ENCODE measurements around the gene SNAP29.

The SNAP29 gene

DNA sequence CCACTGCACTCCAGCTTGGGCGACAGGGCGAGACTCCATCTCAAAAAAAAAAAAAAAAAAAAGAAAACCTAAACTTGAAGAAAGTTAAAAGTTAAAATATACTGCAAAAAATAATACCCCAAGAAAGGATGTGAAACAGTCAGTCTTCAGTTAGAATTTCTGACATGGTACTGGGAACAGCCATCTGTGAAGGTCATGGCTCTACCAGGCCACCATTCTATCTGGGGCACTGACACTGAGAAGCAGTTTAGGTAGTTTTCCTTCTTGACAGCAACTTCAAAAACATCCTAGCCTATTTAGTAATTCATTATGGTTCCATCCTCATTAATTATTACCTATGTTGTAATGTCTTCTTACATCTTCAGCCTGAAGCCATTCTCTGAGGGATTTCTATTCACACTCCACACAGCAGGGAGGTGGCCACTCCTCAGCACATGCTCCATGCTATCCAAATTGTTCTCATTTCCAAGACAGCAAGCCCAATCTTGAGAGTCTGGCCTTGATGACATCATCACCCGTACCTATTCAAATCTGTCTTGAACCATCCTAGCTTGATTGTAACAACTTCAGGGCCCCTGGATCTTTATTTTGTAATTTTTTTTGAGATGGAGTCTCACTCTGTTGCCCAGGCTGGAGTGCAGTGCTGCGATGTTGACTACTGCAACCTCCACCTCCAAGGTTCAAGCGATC, 46.7 kb upstream of the SNAP29 start:
- no peak overlapping the region for H2BK12ac ChIP-seq (ENCODE audit: low read length)
- no peak overlapping the region for H3K27ac ChIP-seq (ENCODE audit: low read depth, low read length)
- H3K4ac ChIP-seq (ENCODE audit: low read depth, low read length): no peak overlapping the region
- H3K23ac ChIP-seq (ENCODE audit: low read length): no peak overlapping the region
- H2BK5ac ChIP-seq (ENCODE audit: low read depth, low read length, poor library complexity): no peak overlapping the region
- no CpG with 5 or more reads among the region's 5 CpGs for WGBS (ENCODE audit: extremely low coverage, insufficient coverage, insufficient read length)
- H4K91ac ChIP-seq (ENCODE audit: low read depth, low read length): no peak overlapping the region
- no peaks in the 10 kb centered on the region for H3K79me1 ChIP-seq (ENCODE audit: low read length)
- no peaks in the 10 kb centered on the region for H3K27me3 ChIP-seq (ENCODE audit: insufficient read depth, low read length)
- H3K18ac ChIP-seq (ENCODE audit: low read length): no peak overlapping the region
- no peak overlapping the region for H3K4me2 ChIP-seq (ENCODE audit: low read length)
- no peak overlapping the region for H2AFZ ChIP-seq (ENCODE audit: insufficient read depth, low read length, poor library complexity)
- H2BK120ac ChIP-seq (ENCODE audit: insufficient read depth, low read length, poor library complexity): no peak overlapping the region
- DNase-seq: no peak
- H3K4me3 ChIP-seq (ENCODE audit: low read depth, low read length): no peak overlapping the region
- H3K9me3 ChIP-seq (ENCODE audit: insufficient read depth, low read depth, low read length): no peaks in the 10 kb centered on the region
- no peak overlapping the region for H2AK5ac ChIP-seq (ENCODE audit: low read length)
- H4K8ac ChIP-seq (ENCODE audit: low read depth, low read length): no peak overlapping the region
- H4K12ac ChIP-seq (ENCODE audit: low read depth, low read length): no peak overlapping the region
- H3K36me3 ChIP-seq (ENCODE audit: control insufficient read depth in 1 of 2, insufficient read depth in 2 of 2, low read length in 2 of 2): peaks cover 21 to 32% of the 10 kb centered on the region in 2 experiments
- no peaks in the 10 kb centered on the region for H3K79me2 ChIP-seq (ENCODE audit: control insufficient read depth, insufficient read depth, low read length, poor library complexity)
- no peak overlapping the region for H3K14ac ChIP-seq (ENCODE audit: low read length)
- peaks cover 3 to 5% of the 10 kb centered on the region in 2 experiments for H3K4me1 ChIP-seq (ENCODE audit: control insufficient read depth in 1 of 2, insufficient read depth in 2 of 2, low read length in 2 of 2)
- H3K9ac ChIP-seq (ENCODE audit: low read length): no peak overlapping the region

DNA sequence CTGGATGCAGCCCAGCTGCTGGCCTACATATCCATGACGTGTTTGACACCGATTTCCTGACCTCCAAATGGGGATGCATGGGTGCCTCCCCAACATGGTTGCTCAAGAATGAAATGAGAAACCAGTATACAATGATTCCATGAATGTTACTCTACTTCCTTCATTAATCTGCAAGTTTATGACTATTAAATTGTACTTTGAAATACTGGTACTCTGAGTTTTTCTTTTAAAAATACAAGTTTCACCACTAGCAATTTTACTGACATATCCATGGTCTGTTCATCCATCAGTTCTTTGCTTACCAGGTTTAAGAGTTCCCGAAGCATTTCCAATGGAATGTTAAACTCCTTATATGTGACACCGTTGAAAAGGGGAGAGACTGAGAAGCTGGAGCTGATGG, 45.8 kb upstream of the SNAP29 start:
- Histone ChIP-seq H3K9me3 (ENCODE audit: insufficient read depth, low read depth, low read length) (no peaks in the 10 kb centered on the region), H3K4me2 (ENCODE audit: low read length) (no peak overlapping the region), H3K14ac (ENCODE audit: low read length) (no peak overlapping the region), H3K4me3 (ENCODE audit: low read depth, low read length) (no peak overlapping the region), H4K8ac (ENCODE audit: low read depth, low read length) (no peak overlapping the region), H3K79me1 (ENCODE audit: low read length) (no peaks in the 10 kb centered on the region), H3K4me1 (ENCODE audit: control insufficient read depth in 1 of 2, insufficient read depth in 2 of 2, low read length in 2 of 2) (no peaks in the 10 kb centered on the region), H3K18ac (ENCODE audit: low read length) (no peak overlapping the region), H3K23ac (ENCODE audit: low read length) (no peak overlapping the region), H2AK5ac (ENCODE audit: low read length) (no peak overlapping the region), H4K91ac (ENCODE audit: low read depth, low read length) (no peak overlapping the region), H3K27me3 (ENCODE audit: insufficient read depth, low read length) (no peaks in the 10 kb centered on the region), H2BK5ac (ENCODE audit: low read depth, low read length, poor library complexity) (no peak overlapping the region), H2BK12ac (ENCODE audit: low read length) (no peak overlapping the region), H3K27ac (ENCODE audit: low read depth, low read length) (no peak overlapping the region), H2AFZ (ENCODE audit: insufficient read depth, low read length, poor library complexity) (no peak overlapping the region), H4K12ac (ENCODE audit: low read depth, low read length) (no peak overlapping the region), H2BK120ac (ENCODE audit: insufficient read depth, low read length, poor library complexity) (no peak overlapping the region), H3K79me2 (ENCODE audit: control insufficient read depth, insufficient read depth, low read length, poor library complexity) (no peaks in the 10 kb centered on the region), H3K9ac (ENCODE audit: low read length) (no peak overlapping the region), H3K4ac (ENCODE audit: low read depth, low read length) (no peak overlapping the region), H3K36me3 (ENCODE audit: control insufficient read depth in 1 of 2, insufficient read depth in 2 of 2, low read length in 2 of 2) (peaks cover 23 to 32% of the 10 kb centered on the region in 2 experiments)
- DNase-seq: no peak
- WGBS (ENCODE audit: extremely low coverage, insufficient coverage, insufficient read length): no CpG with 5 or more reads among the region's 4 CpGs

DNA sequence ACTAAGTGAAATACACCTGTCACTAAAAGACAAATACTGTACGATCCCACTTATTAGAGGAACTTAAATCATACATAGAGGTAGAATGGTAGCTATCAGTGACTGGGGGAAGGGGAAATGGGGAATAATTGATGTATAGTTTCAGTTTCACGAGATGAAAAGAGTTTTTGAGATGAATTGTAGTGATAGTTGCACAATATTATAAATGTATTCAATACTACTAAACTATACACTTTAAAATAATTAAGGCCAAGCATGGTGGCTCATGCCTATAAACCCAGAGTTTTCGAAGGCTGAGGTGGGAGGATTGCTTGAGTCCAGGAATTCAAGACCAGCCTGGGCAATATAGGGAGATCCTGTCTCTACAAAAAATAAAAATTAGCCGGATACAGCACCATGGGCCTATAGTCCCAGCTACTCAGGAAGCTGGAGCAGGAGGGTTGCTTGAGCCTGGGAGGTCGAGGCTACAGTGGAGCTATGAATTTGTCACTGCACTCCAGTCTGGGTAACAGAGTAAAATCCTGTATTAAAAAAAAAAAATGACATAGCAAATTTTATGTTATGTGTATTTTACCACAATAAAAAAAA, 44.5 kb upstream of the SNAP29 start:
- Histone ChIP-seq H2BK12ac (ENCODE audit: low read length) (no peak overlapping the region), H3K4me1 (ENCODE audit: control insufficient read depth in 1 of 2, insufficient read depth in 2 of 2, low read length in 2 of 2) (no peaks in the 10 kb centered on the region), H3K9ac (ENCODE audit: low read length) (no peak overlapping the region), H4K91ac (ENCODE audit: low read depth, low read length) (no peak overlapping the region), H2BK120ac (ENCODE audit: insufficient read depth, low read length, poor library complexity) (no peak overlapping the region), H3K4ac (ENCODE audit: low read depth, low read length) (no peak overlapping the region), H3K23ac (ENCODE audit: low read length) (no peak overlapping the region), H2AK5ac (ENCODE audit: low read length) (no peak overlapping the region), H3K79me1 (ENCODE audit: low read length) (no peaks in the 10 kb centered on the region), H3K4me2 (ENCODE audit: low read length) (no peak overlapping the region), H3K27me3 (ENCODE audit: insufficient read depth, low read length) (no peaks in the 10 kb centered on the region), H2BK5ac (ENCODE audit: low read depth, low read length, poor library complexity) (no peak overlapping the region), H3K14ac (ENCODE audit: low read length) (no peak overlapping the region), H2AFZ (ENCODE audit: insufficient read depth, low read length, poor library complexity) (no peak overlapping the region), H3K9me3 (ENCODE audit: insufficient read depth, low read depth, low read length) (no peaks in the 10 kb centered on the region), H4K8ac (ENCODE audit: low read depth, low read length) (no peak overlapping the region), H3K4me3 (ENCODE audit: low read depth, low read length) (no peak overlapping the region), H3K36me3 (ENCODE audit: control insufficient read depth in 1 of 2, insufficient read depth in 2 of 2, low read length in 2 of 2) (peaks cover 22 to 31% of the 10 kb centered on the region in 2 experiments), H4K12ac (ENCODE audit: low read depth, low read length) (no peak overlapping the region), H3K79me2 (ENCODE audit: control insufficient read depth, insufficient read depth, low read length, poor library complexity) (no peaks in the 10 kb centered on the region), H3K18ac (ENCODE audit: low read length) (no peak overlapping the region), H3K27ac (ENCODE audit: low read depth, low read length) (no peak overlapping the region)
- DNase-seq: no peak
- no CpG with 5 or more reads among the region's 5 CpGs for WGBS (ENCODE audit: extremely low coverage, insufficient coverage, insufficient read length)

DNA sequence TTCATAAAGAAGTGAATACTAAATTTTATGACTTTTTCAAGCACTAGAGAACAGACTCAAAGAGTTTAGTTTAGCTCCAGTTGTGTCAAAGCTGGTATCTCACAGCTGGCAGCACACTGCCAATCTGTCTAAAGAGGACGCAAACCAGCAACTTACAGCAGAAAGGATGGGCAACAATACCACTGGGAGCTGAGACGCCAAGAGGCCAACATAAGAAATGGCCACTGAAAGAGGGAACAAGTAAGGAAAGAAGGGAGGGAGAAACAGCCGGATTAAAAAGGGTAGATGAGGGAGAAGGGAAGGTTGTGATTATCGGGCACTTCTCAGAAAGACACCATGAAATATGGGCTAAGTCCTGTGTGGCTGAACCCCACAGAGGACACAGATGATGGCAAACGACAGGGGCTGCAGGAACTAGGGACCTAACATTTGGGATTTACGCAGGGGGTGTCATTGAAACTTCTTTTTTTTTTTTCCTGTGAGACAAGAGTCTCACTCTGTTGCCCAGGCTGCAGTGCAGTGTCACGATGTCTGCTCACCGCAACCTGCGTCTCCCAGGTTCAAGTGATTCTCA, 43.2 kb upstream of the SNAP29 start:
- no peaks in the 10 kb centered on the region for H3K79me1 ChIP-seq (ENCODE audit: low read length)
- no peak overlapping the region for H2AK5ac ChIP-seq (ENCODE audit: low read length)
- peaks cover 22 to 25% of the 10 kb centered on the region in 2 experiments for H3K36me3 ChIP-seq (ENCODE audit: control insufficient read depth in 1 of 2, insufficient read depth in 2 of 2, low read length in 2 of 2)
- no peak overlapping the region for H2BK5ac ChIP-seq (ENCODE audit: low read depth, low read length, poor library complexity)
- no peak overlapping the region for H3K4ac ChIP-seq (ENCODE audit: low read depth, low read length)
- no peaks in the 10 kb centered on the region for H3K79me2 ChIP-seq (ENCODE audit: control insufficient read depth, insufficient read depth, low read length, poor library complexity)
- H2AFZ ChIP-seq (ENCODE audit: insufficient read depth, low read length, poor library complexity): no peak overlapping the region
- no peak for DNase-seq
- no peak overlapping the region for H4K91ac ChIP-seq (ENCODE audit: low read depth, low read length)
- no CpG with 5 or more reads among the region's 9 CpGs for WGBS (ENCODE audit: extremely low coverage, insufficient coverage, insufficient read length)
- no peak overlapping the region for H4K12ac ChIP-seq (ENCODE audit: low read depth, low read length)
- no peaks in the 10 kb centered on the region for H3K4me1 ChIP-seq (ENCODE audit: control insufficient read depth in 1 of 2, insufficient read depth in 2 of 2, low read length in 2 of 2)
- no peak overlapping the region for H3K4me3 ChIP-seq (ENCODE audit: low read depth, low read length)
- H3K18ac ChIP-seq (ENCODE audit: low read length): no peak overlapping the region
- no peak overlapping the region for H3K14ac ChIP-seq (ENCODE audit: low read length)
- H3K23ac ChIP-seq (ENCODE audit: low read length): no peak overlapping the region
- H3K9ac ChIP-seq (ENCODE audit: low read length): no peak overlapping the region
- H4K8ac ChIP-seq (ENCODE audit: low read depth, low read length): no peak overlapping the region
- H3K9me3 ChIP-seq (ENCODE audit: insufficient read depth, low read depth, low read length): no peaks in the 10 kb centered on the region
- H2BK12ac ChIP-seq (ENCODE audit: low read length): no peak overlapping the region
- H3K27me3 ChIP-seq (ENCODE audit: insufficient read depth, low read length): no peaks in the 10 kb centered on the region
- no peak overlapping the region for H3K4me2 ChIP-seq (ENCODE audit: low read length)
- H2BK120ac ChIP-seq (ENCODE audit: insufficient read depth, low read length, poor library complexity): no peak overlapping the region
- H3K27ac ChIP-seq (ENCODE audit: low read depth, low read length): no peak overlapping the region
